Peyer's patch (tissue), 4 donors: ENCODE results near the gene FXYD3.

Source experiments
- POLR2A ChIP-seq, 2 donors: fragments of 450-650 bp; IDR thresholded peaks; one replicate each; pipeline ENCODE4 v1.5.1; 2017; ENCODE audit warnings: antibody characterized with exemption in 2 of 2, mild to moderate bottlenecking in 2 of 2, moderate library complexity in 2 of 2
- TF ChIP-seq, protein P1 (sequence below), 6 experiments: fragments of 450-650 bp in 4 of 6; fragments of 200-600 bp in 2 of 6; sonication (generic) in 1 of 6; IDR thresholded peaks; one replicate each; pipeline ENCODE4 v1.5.1; 2017 to 2019; ENCODE audit warnings: antibody characterized with exemption in 6 of 6, mild to moderate bottlenecking in 3 of 6, moderate library complexity in 1 of 6

GRCh38 chr19:35164418-35164817, 48.8 kb downstream of the FXYD3 start:
- TF ChIP-seq POLR2A (IDR thresholded peaks at IDR 0.05): no peak
- TF ChIP-seq, protein P1, sequence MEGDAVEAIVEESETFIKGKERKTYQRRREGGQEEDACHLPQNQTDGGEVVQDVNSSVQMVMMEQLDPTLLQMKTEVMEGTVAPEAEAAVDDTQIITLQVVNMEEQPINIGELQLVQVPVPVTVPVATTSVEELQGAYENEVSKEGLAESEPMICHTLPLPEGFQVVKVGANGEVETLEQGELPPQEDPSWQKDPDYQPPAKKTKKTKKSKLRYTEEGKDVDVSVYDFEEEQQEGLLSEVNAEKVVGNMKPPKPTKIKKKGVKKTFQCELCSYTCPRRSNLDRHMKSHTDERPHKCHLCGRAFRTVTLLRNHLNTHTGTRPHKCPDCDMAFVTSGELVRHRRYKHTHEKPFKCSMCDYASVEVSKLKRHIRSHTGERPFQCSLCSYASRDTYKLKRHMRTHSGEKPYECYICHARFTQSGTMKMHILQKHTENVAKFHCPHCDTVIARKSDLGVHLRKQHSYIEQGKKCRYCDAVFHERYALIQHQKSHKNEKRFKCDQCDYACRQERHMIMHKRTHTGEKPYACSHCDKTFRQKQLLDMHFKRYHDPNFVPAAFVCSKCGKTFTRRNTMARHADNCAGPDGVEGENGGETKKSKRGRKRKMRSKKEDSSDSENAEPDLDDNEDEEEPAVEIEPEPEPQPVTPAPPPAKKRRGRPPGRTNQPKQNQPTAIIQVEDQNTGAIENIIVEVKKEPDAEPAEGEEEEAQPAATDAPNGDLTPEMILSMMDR (IDR thresholded peaks at IDR 0.05): no peak
